BE2C (cell line): ENCODE results near the gene HLX.

Experiments
- DNase-seq: peaks from one replicate; pipeline ENCODE4 v3.0.0-alpha.2; 2020
- H3K27me3 ChIP-seq: fragments of 250-450 bp; sonication (Bioruptor Pico); 2 replicates; pipeline ENCODE4 v1.5.1; 2020; ENCODE audit warnings: mild to moderate bottlenecking
- H3K36me3 ChIP-seq: fragments of 250-450 bp; sonication (Bioruptor Pico); 2 replicates; pipeline ENCODE4 v1.5.1; 2020; ENCODE audit warnings: mild to moderate bottlenecking
- H3K4me1 ChIP-seq: fragments of 250-450 bp; sonication (Bioruptor Pico); 2 replicates; pipeline ENCODE4 v1.5.1; 2020
- H3K4me3 ChIP-seq: 2 replicates; pipeline ENCODE4 v1.5.1; 2011; ENCODE audit warnings: low read depth, low read length
- H3K9me3 ChIP-seq: fragments of 250-450 bp; sonication (Bioruptor Pico); 2 replicates; pipeline ENCODE4 v1.5.1; 2020
- CTCF ChIP-seq: IDR thresholded peaks from 2 replicates; pipeline ENCODE4 v1.5.1; 2012; ENCODE audit warnings: mild to moderate bottlenecking, low read depth, low read length

Gene HLX

DNA sequence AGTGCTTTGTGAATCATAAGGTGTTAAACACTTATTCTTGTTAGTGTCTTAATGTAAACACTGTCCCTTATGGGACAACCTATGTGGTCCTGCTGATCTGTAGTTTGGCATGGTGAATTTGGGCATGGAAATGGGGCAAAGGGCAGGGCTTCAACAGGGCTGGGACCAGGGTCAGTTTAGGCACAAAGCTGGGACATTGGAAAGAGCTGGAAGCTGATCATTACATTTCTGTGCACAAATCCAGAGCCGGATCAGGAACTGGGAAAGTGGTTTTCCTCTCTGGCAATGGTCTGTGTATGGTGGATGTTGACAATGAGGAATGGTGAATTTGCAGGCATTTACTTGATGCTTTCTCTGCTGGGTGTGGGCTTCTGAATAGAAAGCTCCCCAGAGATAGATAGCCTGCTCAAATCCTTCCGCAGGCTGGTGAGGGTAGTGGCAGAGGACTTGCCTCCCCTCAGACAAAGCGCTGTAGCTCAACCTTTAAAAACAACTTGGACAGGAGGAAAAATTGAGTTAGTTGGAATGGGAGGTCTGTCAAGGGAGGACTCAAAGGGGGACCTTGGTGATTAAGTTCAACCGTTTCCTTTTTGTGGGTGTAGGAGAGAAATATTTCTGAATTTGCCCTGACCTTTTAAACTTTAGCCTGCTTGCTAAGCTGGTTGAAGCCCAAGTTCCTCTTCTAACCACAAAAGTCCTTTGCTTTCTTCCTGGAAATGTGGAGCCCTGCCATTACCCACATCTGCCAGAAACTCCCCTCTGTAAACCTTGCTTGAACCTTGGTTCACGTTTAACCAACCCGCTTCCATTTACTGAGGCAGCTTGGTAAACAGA is 35.3 kb downstream of the HLX start:
- Histone ChIP-seq H3K9me3 (no peaks in the 10 kb centered on the region), H3K27me3 (no peaks in the 10 kb centered on the region), H3K4me3 (no peak overlapping the region), H3K4me1 (no peaks in the 10 kb centered on the region), H3K36me3 (no peaks in the 10 kb centered on the region)
- TF ChIP-seq CTCF = no peak
- no peak for DNase-seq

GRCh38 chr1:220915117-220915440 is 35.8 kb downstream of the HLX start:
- Histone ChIP-seq H3K4me3 (no peak overlapping the region), H3K4me1 (no peaks in the 10 kb centered on the region), H3K9me3 (no peaks in the 10 kb centered on the region), H3K27me3 (no peaks in the 10 kb centered on the region), H3K36me3 (no peaks in the 10 kb centered on the region)
- DNase-seq = no peak
- TF ChIP-seq CTCF = no peak

- no peak for TF ChIP-seq CTCF
- DNase-seq = no peak
- Histone ChIP-seq H3K9me3 (no peaks in the 10 kb centered on the region), H3K4me3 (no peak overlapping the region), H3K36me3 (no peaks in the 10 kb centered on the region; the same call in 1 of the 2 replicates), H3K27me3 (no peaks in the 10 kb centered on the region), H3K4me1 (no peaks in the 10 kb centered on the region)
Measured at GRCh38 chr1:220915954-220916353, 36.7 kb downstream of the HLX start.

- Histone ChIP-seq H3K36me3 (no peaks in the 10 kb centered on the region; the same call in 1 of the 2 replicates), H3K4me3 (no peak overlapping the region), H3K9me3 (no peaks in the 10 kb centered on the region), H3K4me1 (no peaks in the 10 kb centered on the region), H3K27me3 (no peaks in the 10 kb centered on the region)
- no peak for DNase-seq
- no peak for TF ChIP-seq CTCF
Measured at GRCh38 chr1:220917101-220917500, 37.9 kb downstream of the HLX start.

DNA sequence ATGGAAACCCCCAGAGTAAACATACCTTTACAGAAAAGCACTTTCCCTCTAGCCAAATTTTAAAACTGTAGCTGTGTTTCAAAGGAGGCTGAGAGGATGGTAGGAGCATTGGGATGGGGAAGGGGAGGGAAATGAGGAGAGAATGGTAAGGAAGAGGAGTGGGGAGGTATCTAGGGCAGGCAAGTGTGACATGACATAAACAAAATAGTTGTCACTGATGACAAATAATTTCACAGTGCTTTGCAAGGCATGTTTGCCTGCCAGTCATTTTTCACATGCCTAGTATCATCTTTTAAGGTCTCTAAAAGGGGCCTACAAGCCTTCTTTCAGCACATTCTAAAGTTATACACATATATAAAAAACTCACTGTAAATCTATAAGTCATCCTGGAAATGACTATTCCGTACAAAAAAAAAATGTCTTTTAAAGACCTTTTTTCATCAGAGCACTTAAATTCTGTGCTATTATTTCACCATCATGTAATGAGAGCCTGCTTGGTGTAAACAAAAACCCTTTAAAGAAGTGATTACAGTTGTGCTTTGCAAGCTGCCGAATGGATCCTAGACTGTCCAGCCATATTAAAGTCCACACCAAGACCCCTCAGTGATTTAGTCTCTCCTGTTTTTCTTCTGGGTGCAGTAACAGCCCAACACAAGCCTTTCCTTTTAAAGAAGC is 38.4 kb downstream of the HLX start:
- Histone ChIP-seq H3K36me3 (no peaks in the 10 kb centered on the region; the same call in 1 of the 2 replicates), H3K4me3 (no peak overlapping the region), H3K4me1 (no peaks in the 10 kb centered on the region), H3K27me3 (no peaks in the 10 kb centered on the region), H3K9me3 (no peaks in the 10 kb centered on the region)
- no peak for DNase-seq
- no peak for TF ChIP-seq CTCF

GRCh38 chr1:220918285-220918951 is 39.2 kb downstream of the HLX start:
- H3K4me3 ChIP-seq = no peak overlapping the region
- no peak for TF ChIP-seq CTCF
- no peaks in the 10 kb centered on the region for H3K4me1 ChIP-seq
- no peaks in the 10 kb centered on the region for H3K27me3 ChIP-seq
- DNase-seq = no peak
- no peaks in the 10 kb centered on the region; the same call in 1 of the 2 replicates for H3K36me3 ChIP-seq
- no peaks in the 10 kb centered on the region for H3K9me3 ChIP-seq
